ENCODE data around the gene GDF7. TPM values are rescaled to one million over a fixed set of nuclear protein-coding genes. Genes with fewer than 3 reads are reported as not detected.

Gene GDF7
- total and polyA plus RNA-seq, 10 of the 15 experiments (the other 5 are each of a cell fraction or from before 2014, with no cell fraction given), result 0.02 to 0.11 (median 0.04) TPM; not detected in 1

GRCh38 chr2:20648206-20648605 lies 18.7 kb upstream of the GDF7 start:
- Histone ChIP-seq H4K20me1 (ENCODE audit: control insufficient read depth, insufficient read depth) (no peaks in the 10 kb centered on the region), H2AFZ (ENCODE audit: control insufficient read depth, low read depth, low read length) (no peak overlapping the region), H3K9me3 (replicated peaks; ENCODE audit: control insufficient read depth, insufficient read depth, low read length) (no peaks in the 10 kb centered on the region), H3K4me1 (ENCODE audit: control insufficient read depth, insufficient read depth, low read length) (peaks cover 4% of the 10 kb centered on the region), H3K36me3 (ENCODE audit: control insufficient read depth in 2 of 2, insufficient read depth in 2 of 2, low read length in 1 of 2) (peaks cover 0 to 3% of the 10 kb centered on the region in 2 experiments; a peak in 1 of 4 replicates), H3K27me3 (replicated peaks in 1 of 2; ENCODE audit: control insufficient read depth in 2 of 2, insufficient read depth in 2 of 2, low read length in 1 of 2) (0 out of 4 replicates have a peak, but pooled peaks cover 0 to 1% of the 10 kb centered on the region in 2 experiments), H3K27ac (ENCODE audit: control insufficient read depth, insufficient read depth) (no peak overlapping the region), H3K79me2 (ENCODE audit: control insufficient read depth, insufficient read depth, low read length) (no peaks in the 10 kb centered on the region), H3K9ac (ENCODE audit: control insufficient read depth, insufficient read depth, low read length) (no peak overlapping the region), H3K4me2 (ENCODE audit: control insufficient read depth, insufficient read depth) (no peak overlapping the region), H3K4me3 (no peak overlapping the region)
- TF ChIP-seq KAT2A (conservative IDR thresholded peaks at IDR 0.05; ENCODE audit: control insufficient read depth, low read depth, low read length) (no peak), YBX1 (IDR thresholded peaks at IDR 0.05) (no peak), ZNF384 (IDR thresholded peaks at IDR 0.05; ENCODE audit: borderline replicate concordance, low read depth, low read length) (no peak), SMARCA5 (IDR thresholded peaks at IDR 0.05) (no peak)
- SMC1A ChIA-PET (ENCODE audit: uncharacterized antibody, unreplicated experiment), result interaction anchor here (1.0 to 1.4 kb wide), 2 partner anchors 201 to 221 kb away, joined by 3 read pairs; partner anchors contain the start of gene RHOB
- no peak for ATAC-seq
- WGBS (ENCODE audit: insufficient coverage, insufficient replicate concordance, low lambda C conversion rate, missing lambda C conversion rate), result 18% methylated on average over 4 of the region's 4 CpGs
- in situ Hi-C loops (cut with MboI) (no loop called here), intact Hi-C loops (cut with micrococcal nuclease; ENCODE audit: unreplicated experiment) (no loop called here)
- no peak for DNase-seq (ENCODE audit: low read depth, low spot score)
- no peak for FAIRE-seq
- CTCF ChIA-PET, result interaction anchor here (0.8 to 5.0 kb wide), 7 partner anchors 8 to 209 kb away, joined by 3 to 44 read pairs (median 4); partner anchors contain the start of gene RHOB
- RAD21 ChIA-PET (ENCODE audit: unreplicated experiment), result interaction anchor here (0.6 to 1.0 kb wide), 2 partner anchors 206 to 315 kb away, joined by 4 to 5 read pairs; no protein-coding TSS in a partner anchor
- POLR2A ChIA-PET, result interaction anchor here (0.8 to 1.7 kb wide), 3 partner anchors 204 to 219 kb away, joined by 3 to 4 read pairs (median 4); no protein-coding TSS in a partner anchor
- BruUV-seq (replicated peaks), result no TSS peak

DNA sequence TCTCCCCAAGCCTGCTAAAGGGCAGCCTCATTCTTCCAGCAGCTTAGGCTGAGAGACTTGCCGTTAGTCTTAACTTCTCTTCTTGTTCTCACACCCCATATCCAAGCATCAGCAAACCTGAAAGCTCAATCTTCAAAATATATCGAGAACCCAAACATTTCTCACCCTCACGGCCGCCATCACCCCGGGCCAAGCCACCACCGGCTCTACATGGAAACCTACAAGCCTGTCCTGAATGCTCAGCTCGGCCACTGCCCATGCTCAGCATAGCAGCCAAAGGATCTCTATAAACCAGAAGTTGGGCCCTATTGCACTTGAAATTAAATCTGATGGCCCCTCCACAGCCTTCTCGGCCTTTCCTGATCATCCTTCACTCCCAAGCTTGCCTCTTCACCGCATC lies 18.1 kb upstream of the GDF7 start:
- ChIA-PET RAD21 (ENCODE audit: unreplicated experiment) (interaction anchor here (0.6 to 1.0 kb wide), 2 partner anchors 207 to 315 kb away, joined by 4 to 5 read pairs; no protein-coding TSS in a partner anchor), POLR2A (interaction anchor here (0.8 to 1.7 kb wide), 4 partner anchors 71 to 220 kb away, joined by 3 to 4 read pairs (median 4); no protein-coding TSS in a partner anchor), SMC1A (ENCODE audit: uncharacterized antibody, unreplicated experiment) (interaction anchor here (1.4 kb wide), 1 partner anchor 202 kb away, joined by 3 read pairs; the partner anchor contains the start of gene RHOB), CTCF (interaction anchor here (0.8 to 5.0 kb wide), 7 partner anchors 9 to 210 kb away, joined by 3 to 44 read pairs (median 4); partner anchors contain the start of gene RHOB)
- FAIRE-seq, result no peak
- Histone ChIP-seq H3K4me2 (ENCODE audit: control insufficient read depth, insufficient read depth) (no peak overlapping the region), H3K9me3 (replicated peaks; ENCODE audit: control insufficient read depth, insufficient read depth, low read length) (no peaks in the 10 kb centered on the region), H3K36me3 (ENCODE audit: control insufficient read depth in 2 of 2, insufficient read depth in 2 of 2, low read length in 1 of 2) (peaks cover 0 to 3% of the 10 kb centered on the region in 2 experiments; a peak in 1 of 4 replicates), H3K4me1 (ENCODE audit: control insufficient read depth, insufficient read depth, low read length) (peaks cover 4% of the 10 kb centered on the region), H3K9ac (ENCODE audit: control insufficient read depth, insufficient read depth, low read length) (no peak overlapping the region), H3K79me2 (ENCODE audit: control insufficient read depth, insufficient read depth, low read length) (no peaks in the 10 kb centered on the region), H4K20me1 (ENCODE audit: control insufficient read depth, insufficient read depth) (no peaks in the 10 kb centered on the region), H3K27ac (ENCODE audit: control insufficient read depth, insufficient read depth) (no peak overlapping the region), H3K4me3 (no peak overlapping the region), H3K27me3 (replicated peaks in 1 of 2; ENCODE audit: control insufficient read depth in 2 of 2, insufficient read depth in 2 of 2, low read length in 1 of 2) (0 out of 4 replicates have a peak, but pooled peaks cover 0 to 1% of the 10 kb centered on the region in 2 experiments), H2AFZ (ENCODE audit: control insufficient read depth, low read depth, low read length) (no peak overlapping the region)
- TSS peak; percentile 62 for BruUV-seq (replicated peaks)
- in situ Hi-C loops (cut with MboI), result no loop called here
- no peak for DNase-seq (ENCODE audit: low read depth, low spot score)
- ATAC-seq, result no peak
- intact Hi-C loops (cut with micrococcal nuclease; ENCODE audit: unreplicated experiment), result no loop called here
- WGBS (ENCODE audit: insufficient coverage, insufficient replicate concordance, low lambda C conversion rate, missing lambda C conversion rate), result 94% methylated on average over 9 of the region's 9 CpGs
- TF ChIP-seq ZSCAN29 (IDR thresholded peaks at IDR 0.05) (no peak), FOXK2 (IDR thresholded peaks at IDR 0.05) (no peak), CBFB (IDR thresholded peaks at IDR 0.05; ENCODE audit: low read depth) (no peak), PML (IDR thresholded peaks at IDR 0.05; ENCODE audit: low read length) (no peak), STAT3 (IDR thresholded peaks at IDR 0.05; ENCODE audit: low read depth, low read length) (no peak), ZNF217 (IDR thresholded peaks at IDR 0.05) (no peak), SP1 (IDR thresholded peaks at IDR 0.05; ENCODE audit: low read depth, low read length) (no peak), POLR2AphosphoS2 (IDR thresholded peaks at IDR 0.05; ENCODE audit: low read depth, low read length) (no peak), HSF1 (IDR thresholded peaks at IDR 0.05; ENCODE audit: low read depth, low read length) (no peak), CEBPB (IDR thresholded peaks at IDR 0.05; ENCODE audit: borderline replicate concordance in 1 of 2, low read depth in 2 of 2, low read length in 2 of 2) (no peak)
- TF ChIP-seq, protein P1, sequence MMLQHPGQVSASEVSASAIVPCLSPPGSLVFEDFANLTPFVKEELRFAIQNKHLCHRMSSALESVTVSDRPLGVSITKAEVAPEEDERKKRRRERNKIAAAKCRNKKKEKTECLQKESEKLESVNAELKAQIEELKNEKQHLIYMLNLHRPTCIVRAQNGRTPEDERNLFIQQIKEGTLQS (IDR thresholded peaks at IDR 0.05; ENCODE audit: borderline replicate concordance, extremely low read depth, low read depth, low read length), result no peak
